NCI-H82 treated with DMSO at 0.1 percent for 48 hours (cell line): Measurements from ENCODE around the gene CDC42BPB.

ENCODE experiments used
- DNase-seq: peaks from one replicate; lab custom pipeline; 2025; ENCODE audit not compliant: unreplicated experiment; lab: John Stamatoyannopoulos, UW

The CDC42BPB gene

DNA sequence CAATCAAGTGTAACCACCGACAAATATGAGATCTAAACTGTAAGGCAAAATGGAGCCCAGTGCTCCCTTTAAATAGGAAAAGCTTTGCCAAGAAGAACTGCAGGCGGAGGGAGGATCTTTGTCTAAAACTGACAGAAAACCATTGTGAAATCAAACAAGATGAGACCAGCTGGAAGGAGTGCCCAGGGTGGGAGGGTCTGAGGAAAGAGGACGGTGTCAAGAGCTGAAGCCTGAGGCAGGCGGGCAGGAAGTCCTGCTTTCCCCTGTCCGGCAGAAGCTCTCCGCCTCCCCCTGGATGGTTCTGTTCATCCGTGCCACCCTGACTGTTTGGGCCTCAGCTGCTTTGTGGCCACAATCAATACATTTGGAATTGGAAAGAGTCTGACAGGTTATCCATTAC lies 37.5 kb downstream of the CDC42BPB start:
- DNase-seq: no peak

DNA sequence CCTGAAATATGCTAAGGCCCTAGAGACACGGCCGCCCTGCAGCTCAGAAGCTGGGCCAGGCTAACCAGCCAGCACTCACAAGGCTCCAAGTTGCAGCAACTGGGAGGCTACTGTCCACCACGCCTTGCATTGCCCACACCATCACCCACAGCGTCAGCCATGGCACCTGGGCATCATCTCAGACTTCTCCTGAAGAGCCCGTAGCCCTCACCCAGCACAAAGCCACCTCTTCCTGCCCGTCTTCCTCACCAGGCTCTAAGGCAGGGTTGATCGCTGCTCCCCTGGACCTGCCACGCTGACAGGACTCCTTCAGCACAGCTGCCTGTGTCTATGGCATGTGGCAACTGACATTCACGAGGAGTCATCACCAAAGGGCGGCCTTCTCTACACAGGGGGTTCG lies 38.1 kb downstream of the CDC42BPB start:
- no peak for DNase-seq

DNA sequence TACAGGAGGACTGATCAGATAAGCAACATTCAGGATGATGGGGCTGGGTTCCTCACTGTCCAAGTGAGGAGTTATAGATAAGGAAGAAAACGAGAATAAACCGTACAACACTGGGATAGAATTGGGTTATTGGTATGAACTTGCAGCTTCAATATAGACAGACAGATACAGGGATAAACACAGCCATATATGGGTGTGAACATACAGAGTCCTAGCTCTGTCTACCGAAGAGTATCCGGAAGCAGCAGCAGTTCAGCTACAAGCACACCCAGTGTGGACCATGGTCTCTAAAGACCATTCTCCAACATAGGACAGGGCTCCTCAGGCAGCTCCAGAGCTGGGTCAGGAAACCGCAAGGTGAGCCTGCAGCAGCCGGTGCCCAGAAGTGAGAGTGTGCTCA lies 40.8 kb downstream of the CDC42BPB start:
- DNase-seq: no peak

- DNase-seq: no peak
These were observed 41.3 kb downstream of the CDC42BPB start for GRCh38 chr14:103016071-103016470.

GRCh38 chr14:103015426-103015825 lies 41.9 kb downstream of the CDC42BPB start:
- no peak for DNase-seq

GRCh38 chr14:103014466-103015228 lies 42.7 kb downstream of the CDC42BPB start:
- no peak for DNase-seq

DNA sequence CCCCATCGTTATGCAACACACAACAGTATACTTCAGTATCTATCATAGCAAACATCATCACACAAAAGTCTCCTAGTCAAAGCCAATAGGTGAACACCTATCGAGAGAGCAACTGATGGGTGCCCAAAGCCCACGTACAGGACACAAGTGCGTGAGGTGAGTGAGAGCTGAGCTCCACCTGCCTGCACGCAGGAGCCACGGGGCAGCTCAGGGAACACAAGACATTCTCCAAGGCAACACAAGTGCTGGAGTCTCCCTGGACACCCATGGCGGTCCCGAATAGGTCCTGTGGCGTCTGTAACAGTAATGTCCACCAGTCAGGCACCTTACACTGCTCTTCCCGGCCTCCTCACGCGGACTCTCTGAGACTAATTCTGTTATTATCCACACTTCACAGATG lies 44.3 kb downstream of the CDC42BPB start:
- no peak for DNase-seq

DNA sequence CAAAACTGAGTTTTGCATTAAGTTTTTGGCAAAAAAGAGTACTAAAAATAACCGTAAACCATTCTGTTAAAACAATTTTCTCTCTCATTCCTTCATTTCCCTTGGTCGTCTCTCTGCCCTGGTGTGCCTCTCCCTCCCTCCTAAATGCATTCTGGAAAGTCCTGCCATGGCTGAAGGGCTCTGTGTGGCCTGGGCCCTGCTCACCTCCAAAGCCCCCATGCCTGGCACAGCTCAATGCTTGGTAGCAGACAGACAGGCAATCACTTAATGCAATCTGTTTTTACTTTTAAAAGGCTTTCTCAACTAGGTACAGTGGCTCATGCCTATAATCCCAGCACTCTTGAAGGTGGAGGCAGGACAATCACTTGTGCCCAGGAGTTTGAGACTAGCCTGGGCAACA lies 47.8 kb downstream of the CDC42BPB start:
- DNase-seq: no peak

- DNase-seq: no peak
These were observed 48.5 kb downstream of the CDC42BPB start for GRCh38 chr14:103008768-103009357.

DNA sequence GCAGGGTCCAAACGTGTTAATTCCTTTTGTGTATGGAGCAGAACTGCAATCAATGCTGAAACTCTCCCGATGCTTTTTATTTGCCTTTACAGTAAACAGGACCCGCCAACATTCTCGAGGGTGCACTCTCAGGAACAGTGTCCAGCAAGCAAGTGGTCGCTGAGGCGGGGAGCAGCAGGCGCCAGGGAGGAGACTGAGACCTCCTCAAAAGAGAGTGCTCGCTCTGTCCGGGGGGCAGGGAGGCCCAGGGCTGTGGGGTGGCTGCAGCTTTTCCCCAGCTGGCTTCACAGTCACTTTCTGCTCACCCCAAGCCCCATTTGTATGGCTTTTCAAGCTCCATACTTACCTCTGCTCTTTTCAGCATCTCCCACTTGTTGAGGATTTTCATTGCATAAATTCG lies 49.2 kb downstream of the CDC42BPB start:
- no peak for DNase-seq

DNA sequence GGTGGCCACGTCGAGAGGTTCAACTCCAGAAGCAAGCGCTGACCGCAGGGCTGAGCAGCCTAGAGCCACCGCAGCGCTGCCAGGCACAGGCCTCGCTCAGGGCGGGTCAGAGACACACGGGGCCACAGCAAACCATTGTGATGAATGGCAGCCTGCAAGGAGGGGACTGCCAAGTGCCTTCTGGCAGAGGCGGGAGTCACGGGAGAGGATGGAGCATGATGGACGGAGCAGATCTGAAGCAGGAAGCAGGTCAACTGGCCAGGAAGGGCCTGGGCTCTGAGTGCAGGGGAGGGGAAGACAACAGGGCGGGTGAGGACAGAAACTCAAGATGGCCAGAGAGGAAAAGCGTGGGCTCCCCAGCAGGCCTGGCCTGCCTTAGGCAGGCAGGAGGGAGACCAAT lies 49.8 kb downstream of the CDC42BPB start:
- no peak for DNase-seq

- no peak for DNase-seq
These were observed 50.3 kb downstream of the CDC42BPB start for GRCh38 chr14:103006991-103007520.

- DNase-seq: no peak
These were observed 51.2 kb downstream of the CDC42BPB start for GRCh38 chr14:103006106-103006505.

DNA sequence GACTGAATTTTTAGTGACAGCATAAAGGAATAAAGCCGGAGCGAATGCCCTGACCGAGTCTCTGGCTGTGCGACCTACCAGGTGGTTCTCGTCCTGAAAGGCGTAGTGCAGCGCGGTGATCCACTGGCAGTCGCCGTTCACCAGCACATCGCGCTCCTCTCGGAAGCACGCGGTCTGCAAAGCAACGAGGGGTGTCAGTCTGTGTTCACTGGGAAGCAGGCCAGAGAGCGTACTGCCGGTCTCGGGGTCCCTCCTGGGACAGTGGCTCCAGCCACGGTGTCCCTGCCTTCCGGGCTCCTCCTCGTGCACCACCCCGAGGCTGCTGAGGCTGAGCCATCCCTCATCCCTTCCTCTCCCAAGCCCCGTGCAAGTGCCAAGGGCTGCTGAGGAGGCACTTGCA lies 53.5 kb downstream of the CDC42BPB start:
- no peak for DNase-seq

DNA sequence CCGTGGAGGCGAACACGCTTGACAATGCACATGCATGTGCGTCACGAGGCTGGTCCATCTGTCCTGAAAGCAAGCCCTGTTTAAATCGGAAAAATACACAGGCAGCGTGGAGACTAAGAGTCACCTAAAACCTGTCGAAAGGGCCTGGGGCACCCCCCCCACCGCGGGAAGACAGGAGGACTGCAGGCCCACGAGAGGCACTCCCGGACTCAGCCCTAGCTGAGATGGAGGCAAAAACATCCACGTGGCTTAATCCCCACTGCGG lies 54.1 kb downstream of the CDC42BPB start:
- DNase-seq: no peak

- no peak for DNase-seq
These were observed 54.6 kb downstream of the CDC42BPB start for GRCh38 chr14:103002578-103003350.

- DNase-seq: no peak
These were observed 55.5 kb downstream of the CDC42BPB start for GRCh38 chr14:103001651-103002396.

DNA sequence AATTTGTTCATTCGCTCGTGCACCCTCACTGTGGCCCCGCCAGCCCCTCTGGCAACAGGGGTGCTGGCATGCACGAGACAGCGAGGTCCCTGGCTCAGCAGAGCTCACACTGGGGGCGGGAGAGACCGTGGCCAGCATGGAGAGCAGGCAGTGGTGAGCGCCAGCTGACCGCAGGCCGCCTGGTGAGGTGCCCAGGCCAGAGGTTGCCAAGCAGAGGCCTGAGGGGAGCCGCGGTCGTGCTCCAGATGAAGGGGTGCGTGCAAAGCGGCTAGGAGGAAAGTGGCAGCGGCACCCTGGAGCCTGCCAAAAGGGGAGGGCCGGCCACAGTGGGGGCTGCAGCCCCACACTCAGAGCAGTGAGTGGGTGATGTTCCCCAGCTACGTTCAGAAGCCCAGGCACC lies 56.1 kb downstream of the CDC42BPB start:
- no peak for DNase-seq

- no peak for DNase-seq
These were observed 56.9 kb downstream of the CDC42BPB start for GRCh38 chr14:103000291-103000921.

- no peak for DNase-seq
These were observed 58.0 kb downstream of the CDC42BPB start for GRCh38 chr14:102999227-102999895.
